NCI-H2081 (cell line): ENCODE data around the gene PDE4C.

ENCODE experiments used
- DNase-seq, 2 experiments: peaks; one replicate each; lab custom pipeline; 2025; lab: John Stamatoyannopoulos, UW

Gene PDE4C

DNA sequence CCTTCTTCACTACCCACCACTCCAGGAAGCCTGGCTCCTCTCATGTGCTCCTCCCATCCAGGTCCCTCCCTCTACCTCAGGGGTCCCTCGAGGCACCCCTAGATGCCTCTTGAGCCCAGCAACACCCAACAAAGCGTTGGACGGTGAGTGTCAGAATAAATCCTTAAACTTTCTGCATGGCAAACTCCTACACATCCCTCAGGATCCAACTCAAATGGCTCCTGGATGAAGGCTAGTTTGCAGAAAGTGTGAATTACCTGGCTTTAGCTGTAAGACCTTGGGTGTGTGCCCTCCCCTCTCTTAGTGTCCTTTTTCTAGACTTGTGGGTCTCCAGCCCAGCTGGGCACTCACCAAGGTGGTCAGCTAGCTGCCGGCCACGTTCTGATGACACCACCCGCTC, 27.9 kb downstream of the PDE4C start:
- no peak for DNase-seq

GRCh38 chr19:18197941-18198340, 28.3 kb downstream of the PDE4C start:
- DNase-seq = no peak

DNA sequence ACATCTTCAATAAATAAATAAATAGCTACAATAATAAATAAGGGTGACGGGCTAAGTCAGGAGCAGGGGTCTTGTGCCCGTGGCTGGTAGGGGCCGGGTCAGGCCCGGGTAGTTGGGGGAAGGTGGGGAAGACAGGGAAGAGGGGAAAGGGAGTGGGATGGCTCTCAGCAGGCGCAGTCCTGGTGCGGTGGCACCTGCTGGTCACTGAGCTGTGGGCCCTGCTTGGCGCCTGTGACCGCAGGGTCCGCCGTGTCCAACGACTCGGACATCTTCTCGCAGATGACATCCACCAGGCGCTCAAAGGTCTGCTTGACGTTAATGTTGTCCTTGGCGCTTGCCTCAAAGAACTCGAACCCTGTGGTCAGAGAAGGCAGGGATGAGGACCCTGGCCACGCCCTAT, 28.9 kb downstream of the PDE4C start:
- no peak for DNase-seq

DNA sequence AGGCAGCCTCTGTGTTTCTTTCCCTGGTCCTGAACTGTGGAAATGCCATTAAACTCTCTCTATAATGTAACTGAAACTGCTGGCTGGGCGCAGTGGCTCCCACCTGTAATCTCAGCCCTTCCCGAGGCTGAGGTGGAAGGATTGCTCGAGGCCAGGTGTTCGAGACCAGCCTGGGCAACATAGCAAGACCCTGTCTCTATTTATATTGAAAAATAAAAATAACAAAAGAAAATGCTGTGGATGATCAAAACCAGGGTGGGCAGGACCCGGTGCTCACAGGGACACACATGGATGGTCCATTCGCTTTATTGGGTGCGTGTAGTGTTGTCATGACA, 29.8 kb downstream of the PDE4C start:
- no peak for DNase-seq

GRCh38 chr19:18194554-18195238, 31.5 kb downstream of the PDE4C start:
- no peak for DNase-seq

- DNase-seq = no peak
Observed at GRCh38 chr19:18194181-18194530, 32.1 kb downstream of the PDE4C start.

DNA sequence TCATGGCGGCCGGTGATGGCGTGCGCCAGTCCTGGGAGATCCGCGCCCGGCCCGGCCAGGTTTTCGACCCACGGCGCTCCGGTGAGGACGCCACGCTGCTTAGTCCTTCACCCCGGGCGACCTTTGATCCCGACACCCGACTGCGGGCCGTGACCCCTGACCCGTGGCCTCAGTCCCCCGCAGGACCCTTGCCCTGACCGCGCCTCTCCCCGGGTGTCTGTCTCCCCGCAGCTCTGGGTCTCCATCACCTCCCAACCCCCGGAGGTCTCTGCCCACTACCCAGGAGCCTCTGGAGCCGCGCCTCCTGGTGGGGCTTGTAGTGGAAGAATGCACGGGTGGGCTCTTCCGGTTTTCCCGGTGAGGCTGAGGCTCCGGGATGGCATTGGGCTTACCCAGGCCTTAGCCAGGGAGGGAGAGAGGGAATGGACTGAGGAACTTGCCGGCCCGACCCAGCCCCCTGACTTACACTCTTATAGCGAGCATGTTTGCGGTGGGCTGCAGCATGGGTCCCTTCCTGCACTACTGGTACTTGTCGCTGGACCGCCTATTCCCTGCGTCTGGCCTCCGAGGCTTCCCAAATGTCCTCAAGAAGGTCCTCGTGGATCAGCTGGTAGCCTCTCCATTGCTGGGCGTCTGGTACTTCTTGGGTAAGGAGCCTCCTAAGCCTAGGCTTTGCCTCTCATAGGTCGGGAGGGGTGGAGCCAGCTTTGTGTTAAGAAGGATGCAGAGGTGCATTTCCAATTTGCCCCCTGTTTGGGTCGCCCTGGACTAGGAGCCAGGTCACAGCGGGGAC, 32.7 kb downstream of the PDE4C start:
- DNase-seq = no peak

- DNase-seq = peak; percentile 99 to 100
Observed at GRCh38 chr19:18192673-18193387, 33.4 kb downstream of the PDE4C start, which contains the start of gene MPV17L2. TSS of gene MPV17L2 (plus strand) at chr19:18193218. CDS start at chr19:18193282, 64 bp downstream.

DNA sequence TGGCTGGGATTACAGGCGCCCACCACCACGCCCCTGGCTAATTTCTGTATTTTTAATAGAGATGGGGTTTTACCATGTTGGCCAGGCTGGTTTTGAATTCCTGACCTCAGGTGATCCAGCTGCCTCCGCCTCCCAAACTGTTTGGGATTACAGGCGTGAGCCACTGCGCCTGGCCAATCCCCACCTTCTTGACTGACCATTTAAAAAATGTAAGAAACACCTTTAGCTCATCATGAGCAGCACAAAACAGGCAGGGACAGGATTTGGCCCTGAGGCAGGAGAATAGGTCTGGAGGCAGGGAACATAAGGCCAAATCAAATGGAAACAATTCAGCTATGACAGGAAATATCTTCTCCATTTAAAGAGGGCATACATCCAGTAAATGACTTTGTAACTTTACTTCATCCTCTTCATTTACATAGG, 34.6 kb downstream of the PDE4C start:
- no peak for DNase-seq

- DNase-seq = no peak
Observed at GRCh38 chr19:18190278-18190677, 36.0 kb downstream of the PDE4C start.

DNA sequence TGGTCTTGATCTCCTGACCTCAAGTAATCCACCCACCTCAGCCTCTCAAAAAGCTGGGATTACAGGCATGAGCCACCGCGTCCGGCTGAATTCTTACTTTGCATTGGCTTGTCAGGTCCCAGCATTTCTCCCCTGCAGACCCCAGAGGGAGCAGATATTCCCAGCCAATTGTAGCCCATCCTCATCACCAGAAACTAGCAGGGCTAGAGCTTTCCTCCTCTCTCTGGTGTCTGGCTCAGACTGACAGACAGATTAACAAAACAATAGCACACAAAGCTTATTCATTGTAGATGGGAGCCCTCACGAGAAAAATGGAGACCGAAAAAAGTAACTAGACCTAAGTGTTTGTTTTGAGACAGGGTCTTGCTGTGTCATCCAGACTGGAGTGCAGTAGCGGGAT, 40.7 kb downstream of the PDE4C start:
- DNase-seq = no peak

GRCh38 chr19:18183529-18183928, 42.7 kb downstream of the PDE4C start:
- no peak for DNase-seq

DNA sequence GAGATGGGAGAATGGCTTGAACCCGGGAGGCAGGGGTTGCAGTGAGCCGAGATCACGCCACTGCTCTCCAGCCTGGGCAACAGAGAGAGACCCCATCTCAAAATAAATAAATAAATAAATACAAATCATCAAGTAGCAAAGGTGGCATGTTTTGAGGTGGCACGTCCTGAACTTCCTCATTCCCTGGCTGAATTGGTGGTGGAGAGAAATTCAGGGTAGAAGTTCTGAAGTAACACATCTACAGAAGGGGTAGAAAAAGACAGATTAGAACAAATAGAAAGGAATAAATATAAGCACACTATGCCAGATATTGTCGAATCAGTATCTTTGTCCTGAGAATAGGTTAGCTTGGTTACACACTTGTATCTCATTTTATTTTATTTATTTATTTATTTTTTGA, 46.3 kb downstream of the PDE4C start:
- DNase-seq = no peak

- DNase-seq = no peak
Observed at GRCh38 chr19:18176367-18177310, 49.6 kb downstream of the PDE4C start.

- DNase-seq = no peak
Observed at GRCh38 chr19:18174983-18175382, 51.3 kb downstream of the PDE4C start.
